Mesenchymal stem cell (in vitro differentiated cells and primary cell): Measurements from ENCODE around the gene ADSL.
A peak's percentile ranks its signal among the peaks of the same experiment; 100 is the strongest.

Experiments used
- DNase-seq: peaks from one replicate; pipeline ENCODE4 v3.0.0-alpha.2; 2013
- H2AFZ ChIP-seq: one replicate; pipeline ENCODE4 v1.6.1; 2013; ENCODE audit warnings: low read depth, mild to moderate bottlenecking, control low read depth, inconsistent platforms, low read length, moderate library complexity
- H2AK5ac ChIP-seq: 2 replicates; pipeline ENCODE4 v1.6.1; 2013; ENCODE audit warnings: low read length, moderate library complexity, mild to moderate bottlenecking, inconsistent platforms; ENCODE audit not compliant: severe bottlenecking
- H2BK120ac ChIP-seq: one replicate; pipeline ENCODE4 v1.6.1; 2013; ENCODE audit warnings: low read depth, mild to moderate bottlenecking, inconsistent platforms, low read length, moderate library complexity
- H2BK12ac ChIP-seq, 2 experiments: one replicate each; pipeline ENCODE4 v1.6.1; 2013; ENCODE audit warnings: inconsistent platforms in 2 of 2, low read length in 2 of 2, mild to moderate bottlenecking in 2 of 2, moderate library complexity in 2 of 2, control low read depth in 1 of 2
- H2BK15ac ChIP-seq: one replicate; pipeline ENCODE4 v1.6.1; 2013; ENCODE audit warnings: mild to moderate bottlenecking, low read depth, inconsistent platforms; ENCODE audit not compliant: poor library complexity, severe bottlenecking
- H2BK5ac ChIP-seq: 2 replicates; pipeline ENCODE4 v1.6.1; 2013; ENCODE audit warnings: low read depth, mild to moderate bottlenecking, low read length, control low read depth, inconsistent platforms; ENCODE audit not compliant: poor library complexity, severe bottlenecking
- H3K14ac ChIP-seq, 2 experiments: one replicate each; pipeline ENCODE4 v1.6.1; 2013; ENCODE audit warnings: inconsistent platforms in 2 of 2, low read length in 2 of 2, control low read depth in 1 of 2, mild to moderate bottlenecking in 1 of 2, moderate library complexity in 1 of 2
- H3K18ac ChIP-seq, 2 experiments: one replicate each; pipeline ENCODE4 v1.6.1; 2013; ENCODE audit warnings: inconsistent platforms in 2 of 2, low read length in 2 of 2, control low read depth in 1 of 2, low read depth in 1 of 2, mild to moderate bottlenecking in 1 of 2
- H3K23ac ChIP-seq, 2 experiments: one replicate each; pipeline ENCODE4 v1.6.1; 2013; ENCODE audit warnings: inconsistent platforms in 2 of 2, low read length in 2 of 2, mild to moderate bottlenecking in 2 of 2, moderate library complexity in 2 of 2, control low read depth in 1 of 2
- H3K27ac ChIP-seq: 2 replicates; pipeline ENCODE4 v1.5.1; 2013; ENCODE audit warnings: mild to moderate bottlenecking, moderate library complexity, low read length, control low read depth, inconsistent platforms; ENCODE audit not compliant: poor library complexity, severe bottlenecking
- H3K27me3 ChIP-seq, 2 experiments: 2 replicates each; pipeline versions ENCODE4 v1.6.1 to v1.7.0; 2013; ENCODE audit warnings: low read length in 2 of 2, mild to moderate bottlenecking in 2 of 2, moderate library complexity in 2 of 2, control low read depth in 1 of 2, inconsistent platforms in 1 of 2; ENCODE audit not compliant: control insufficient read depth in 1 of 2, insufficient read depth in 1 of 2
- H3K36me3 ChIP-seq, 2 experiments: 2 replicates each; pipeline versions ENCODE4 v1.6.1 to v1.7.0; 2013; ENCODE audit warnings: low read length in 2 of 2, control low read depth in 1 of 2, inconsistent platforms in 1 of 2, low read depth in 1 of 2, mild to moderate bottlenecking in 1 of 2; ENCODE audit not compliant: insufficient read depth in 2 of 2, control insufficient read depth in 1 of 2
- H3K4ac ChIP-seq, 2 experiments: one replicate each; pipeline ENCODE4 v1.6.1; 2013; ENCODE audit warnings: inconsistent platforms in 2 of 2, low read length in 2 of 2, mild to moderate bottlenecking in 2 of 2, moderate library complexity in 2 of 2, control low read depth in 1 of 2, low read depth in 1 of 2
- H3K4me1 ChIP-seq: 2 replicates; pipeline ENCODE4 v1.6.1; 2013; ENCODE audit warnings: low read depth, low read length, control low read depth; ENCODE audit not compliant: control insufficient read depth, insufficient read depth
- H3K4me2 ChIP-seq: 2 replicates; pipeline ENCODE4 v1.6.1; 2013; ENCODE audit warnings: low read length, mild to moderate bottlenecking, inconsistent platforms; ENCODE audit not compliant: poor library complexity, severe bottlenecking
- H3K4me3 ChIP-seq, 2 experiments: 2 replicates each; pipeline versions ENCODE4 v1.5.1 to v1.7.0; 2013; ENCODE audit warnings: low read length in 2 of 2, mild to moderate bottlenecking in 2 of 2, control low read depth in 1 of 2, low read depth in 1 of 2; ENCODE audit not compliant: insufficient read depth in 1 of 2
- H3K79me1 ChIP-seq: replicated peaks from 2 replicates; pipeline ENCODE4 v1.6.1; 2013; ENCODE audit warnings: mild to moderate bottlenecking, control low read depth, low read length, inconsistent platforms; ENCODE audit not compliant: poor library complexity, severe bottlenecking
- H3K9ac ChIP-seq: 2 replicates; pipeline ENCODE4 v1.7.0; 2013; ENCODE audit warnings: mild to moderate bottlenecking, low read length, moderate library complexity
- H3K9me3 ChIP-seq: 2 replicates; pipeline ENCODE4 v1.7.0; 2013; ENCODE audit warnings: mild to moderate bottlenecking, low read length; ENCODE audit not compliant: control insufficient read depth
- H4K8ac ChIP-seq: one replicate; pipeline ENCODE4 v1.6.1; 2013; ENCODE audit warnings: inconsistent platforms, mild to moderate bottlenecking, low read length, moderate library complexity
- H4K91ac ChIP-seq: one replicate; pipeline ENCODE4 v1.6.1; 2013; ENCODE audit warnings: mild to moderate bottlenecking, low read length, inconsistent platforms
- WGBS: methylation state at CpG from one replicate; pipeline ENCODE4 v1.1.7; 2013; ENCODE audit warnings: mixed read lengths; 5-methylcytosine and 5-hydroxymethylcytosine counted together

ADSL gene

DNA sequence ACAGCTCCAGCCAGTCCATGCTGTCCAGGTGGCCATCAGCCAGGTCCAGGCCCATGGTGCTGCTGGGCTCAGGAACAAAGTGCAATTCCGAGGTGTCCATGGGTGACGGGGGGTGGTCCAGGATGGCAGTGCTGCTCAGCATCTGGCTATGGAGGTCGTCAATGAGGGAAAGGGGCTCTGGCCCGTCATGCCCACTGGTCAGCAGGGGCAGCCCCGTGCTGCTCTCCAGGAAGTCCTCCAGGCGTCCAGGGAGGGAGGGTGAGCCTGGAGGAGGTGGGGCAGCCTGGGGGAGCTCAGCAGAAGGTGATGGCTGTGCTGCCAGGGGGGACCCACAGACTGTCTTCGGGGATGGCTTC lies 65.2 kb downstream of the ADSL start:
- H2AFZ ChIP-seq, result no peak overlapping the region
- 92% methylated on average over 7 of the region's 7 CpGs for WGBS
- no peak overlapping the region for H2AK5ac ChIP-seq
- H4K91ac ChIP-seq, result no peak overlapping the region
- H4K8ac ChIP-seq, result no peak overlapping the region
- H3K9me3 ChIP-seq, result no peaks in the 10 kb centered on the region
- DNase-seq, result no peak
- H3K27ac ChIP-seq, result no peak overlapping the region
- H2BK12ac ChIP-seq, result no peak overlapping the region
- no peak overlapping the region for H3K4me3 ChIP-seq
- no peak overlapping the region for H2BK120ac ChIP-seq
- H3K23ac ChIP-seq, result no peak overlapping the region
- no peak overlapping the region for H3K9ac ChIP-seq
- no peak overlapping the region for H3K4ac ChIP-seq
- H3K4me2 ChIP-seq, result no peak overlapping the region
- H2BK15ac ChIP-seq, result no peak overlapping the region
- H3K79me1 ChIP-seq, result peaks cover 28% of the 10 kb centered on the region
- peaks cover 21% of the 10 kb centered on the region for H3K4me1 ChIP-seq
- H2BK5ac ChIP-seq, result no peak overlapping the region
- H3K36me3 ChIP-seq, result peaks cover 69 to 76% of the 10 kb centered on the region in 2 experiments
- H3K27me3 ChIP-seq, result no peaks in the 10 kb centered on the region
- H3K18ac ChIP-seq, result no peak overlapping the region
- H3K14ac ChIP-seq, result no peak overlapping the region

GRCh38 chr22:40412441-40412840 lies 66.1 kb downstream of the ADSL start:
- Histone ChIP-seq H2BK12ac (no peak overlapping the region), H3K4me1 (peaks cover 23% of the 10 kb centered on the region), H3K4me2 (no peak overlapping the region), H4K8ac (no peak overlapping the region), H2AFZ (no peak overlapping the region), H3K14ac (no peak overlapping the region), H3K4ac (no peak overlapping the region), H3K18ac (no peak overlapping the region), H4K91ac (no peak overlapping the region), H2BK5ac (no peak overlapping the region), H3K9ac (no peak overlapping the region), H3K27me3 (no peaks in the 10 kb centered on the region), H2BK15ac (no peak overlapping the region), H2AK5ac (no peak overlapping the region), H3K79me1 (peaks cover 25% of the 10 kb centered on the region), H3K9me3 (no peaks in the 10 kb centered on the region), H3K36me3 (peaks cover 69 to 73% of the 10 kb centered on the region in 2 experiments), H3K4me3 (no peak overlapping the region), H2BK120ac (no peak overlapping the region), H3K27ac (no peak overlapping the region), H3K23ac (no peak overlapping the region)
- DNase-seq, result no peak
- WGBS, result 100% methylated on average over 1 of the region's 2 CpGs

- H3K4ac ChIP-seq, result no peak overlapping the region
- no peak overlapping the region for H2BK12ac ChIP-seq
- H3K9me3 ChIP-seq, result no peaks in the 10 kb centered on the region
- peaks cover 68 to 69% of the 10 kb centered on the region in 2 experiments for H3K36me3 ChIP-seq
- no peak overlapping the region for H3K4me3 ChIP-seq
- no peaks in the 10 kb centered on the region for H3K27me3 ChIP-seq
- H3K4me1 ChIP-seq, result peaks cover 23% of the 10 kb centered on the region
- H3K79me1 ChIP-seq, result peaks cover 28% of the 10 kb centered on the region
- no peak overlapping the region for H2BK15ac ChIP-seq
- no peak overlapping the region for H4K91ac ChIP-seq
- H4K8ac ChIP-seq, result no peak overlapping the region
- no peak overlapping the region for H2BK120ac ChIP-seq
- no peak overlapping the region for H3K27ac ChIP-seq
- WGBS, result 98% methylated on average over 13 of the region's 13 CpGs
- DNase-seq, result no peak
- no peak overlapping the region for H2AK5ac ChIP-seq
- H2AFZ ChIP-seq, result no peak overlapping the region
- no peak overlapping the region for H3K23ac ChIP-seq
- no peak overlapping the region for H2BK5ac ChIP-seq
- H3K18ac ChIP-seq, result no peak overlapping the region
- no peak overlapping the region for H3K14ac ChIP-seq
- H3K9ac ChIP-seq, result no peak overlapping the region
- no peak overlapping the region for H3K4me2 ChIP-seq
These were observed 67.6 kb downstream of the ADSL start for GRCh38 chr22:40413873-40414272.

GRCh38 chr22:40414311-40414710 lies 68.0 kb downstream of the ADSL start:
- Histone ChIP-seq H3K9ac (peak overlapping the region; percentile 2), H3K4me3 (no peak overlapping the region), H3K23ac (no peak overlapping the region), H3K27ac (peak overlapping the region; percentile 42), H3K4me1 (peaks cover 25% of the 10 kb centered on the region), H2AK5ac (no peak overlapping the region), H3K27me3 (no peaks in the 10 kb centered on the region), H4K8ac (no peak overlapping the region), H3K9me3 (no peaks in the 10 kb centered on the region), H2AFZ (no peak overlapping the region), H3K14ac (no peak overlapping the region), H3K79me1 (peaks cover 27% of the 10 kb centered on the region), H3K18ac (no peak overlapping the region), H3K4ac (no peak overlapping the region), H2BK15ac (no peak overlapping the region), H4K91ac (no peak overlapping the region), H2BK5ac (no peak overlapping the region), H2BK12ac (no peak overlapping the region), H3K36me3 (peaks cover 68 to 69% of the 10 kb centered on the region in 2 experiments), H2BK120ac (no peak overlapping the region), H3K4me2 (no peak overlapping the region)
- 90% methylated on average over 2 of the region's 3 CpGs for WGBS
- peak; percentile 7 for DNase-seq
